Left ventricle myocardium inferior (tissue), 1 donor: ENCODE results near the gene ARHGAP26. TPM values are rescaled to one million over a fixed set of nuclear protein-coding genes. Genes with fewer than 3 reads are reported as not detected.
A peak's percentile ranks its signal among the peaks of the same experiment; 100 is the strongest.

ENCODE experiments used
- DNase-seq: peaks from one replicate; pipeline ENCODE4 v3.0.0-alpha.2; 2020
- H3K27ac ChIP-seq: fragments of 200-600 bp; replicated peaks from 2 replicates; pipeline ENCODE4 v1.8.0; 2021
- H3K27me3 ChIP-seq: fragments of 200-600 bp; 2 replicates; pipeline ENCODE4 v1.8.0; 2021; ENCODE audit warnings: low read depth
- H3K36me3 ChIP-seq: fragments of 200-600 bp; 2 replicates; pipeline ENCODE4 v1.8.0; 2021
- H3K4me1 ChIP-seq: fragments of 200-600 bp; 2 replicates; pipeline ENCODE4 v1.8.0; 2021
- H3K4me3 ChIP-seq: fragments of 200-600 bp; 2 replicates; pipeline ENCODE4 v1.8.0; 2021; ENCODE audit warnings: mild to moderate bottlenecking, moderate library complexity
- H3K9me3 ChIP-seq: fragments of 200-600 bp; replicated peaks from 2 replicates; pipeline ENCODE4 v1.8.0; 2021
- CTCF ChIP-seq: fragments of 200-600 bp; IDR thresholded peaks from 2 replicates; pipeline ENCODE4 v1.8.0; 2021; ENCODE audit warnings: antibody characterized with exemption, mild to moderate bottlenecking, borderline replicate concordance
- intact Hi-C: fragments of 100-400 bp; cut with micrococcal nuclease; formaldehyde crosslinking; loops from one replicate; pipeline ENCODE4 v1.11.0; 2022
- total RNA-seq: library from RNA; stranded (reverse); fragmentation: NEBNext Ultra II Directional; extraction: Animal tissue kit (Norgen Biotek cat#: 25700); gene quantifications from one replicate; pipeline ENCODE4 v1.2.1, GENCODE V29; 2021
- donor health status: DM: no; HTN: yes; CAD: no; lungs with severe emphysema.

Gene ARHGAP26
- total RNA-seq, 1 donor from 2014 or later, result 35.7 TPM

- Histone ChIP-seq H3K27ac (no peak overlapping the region), H3K9me3 (no peaks in the 10 kb centered on the region), H3K4me1 (peaks cover 93% of the 10 kb centered on the region), H3K27me3 (no peaks in the 10 kb centered on the region), H3K36me3 (no peaks in the 10 kb centered on the region), H3K4me3 (no peak overlapping the region)
- intact Hi-C loops, result no loop called here
- no peak for TF ChIP-seq CTCF
- DNase-seq, result no peak
Observed at GRCh38 chr5:142859037-142859436, 88.9 kb downstream of the ARHGAP26 start.

GRCh38 chr5:142860270-142860669 lies 90.1 kb downstream of the ARHGAP26 start:
- intact Hi-C loops, result no loop called here
- no peak overlapping the region for H3K4me3 ChIP-seq
- DNase-seq, result no peak

DNA sequence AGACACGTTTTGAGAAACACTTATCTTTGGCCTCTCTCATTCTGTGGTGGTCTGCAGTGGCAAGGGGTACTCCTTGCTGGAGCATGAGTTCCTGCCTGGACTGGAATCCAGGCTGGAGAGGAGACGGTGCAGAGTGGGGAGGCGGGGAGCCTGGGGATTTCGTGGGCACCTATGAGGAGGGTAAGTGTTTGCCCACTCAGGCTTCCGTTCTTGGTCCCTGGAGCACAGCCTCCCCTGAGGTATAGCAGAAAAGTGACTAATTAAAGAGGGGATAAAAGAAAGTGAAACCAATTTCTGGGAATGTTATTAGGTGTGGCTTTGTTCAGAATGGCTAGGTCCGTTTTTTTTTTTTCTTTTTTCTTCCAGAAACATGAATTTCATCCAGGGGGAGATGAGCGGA lies 90.8 kb downstream of the ARHGAP26 start:
- H3K4me1 ChIP-seq, result peaks cover 95% of the 10 kb centered on the region

More at GRCh38 chr5:142860270-142860669, 90.1 kb downstream of the ARHGAP26 start:
- H3K27ac ChIP-seq, result peak overlapping the region; percentile 68
- H3K4me1 ChIP-seq, result peaks cover 93% of the 10 kb centered on the region
- TF ChIP-seq CTCF, result no peak
- no peaks in the 10 kb centered on the region for H3K9me3 ChIP-seq
- H3K27me3 ChIP-seq, result no peaks in the 10 kb centered on the region
- no peaks in the 10 kb centered on the region for H3K36me3 ChIP-seq

GRCh38 chr5:142862594-142862993 lies 92.4 kb downstream of the ARHGAP26 start:
- intact Hi-C loops, result no loop called here
- DNase-seq, result no peak
- H3K9me3 ChIP-seq, result no peaks in the 10 kb centered on the region
- peak overlapping the region; percentile 68 for H3K27ac ChIP-seq
- no peak overlapping the region for H3K4me3 ChIP-seq
- H3K27me3 ChIP-seq, result no peaks in the 10 kb centered on the region
- TF ChIP-seq CTCF, result no peak
- H3K36me3 ChIP-seq, result no peaks in the 10 kb centered on the region
- H3K4me1 ChIP-seq, result peaks cover 96% of the 10 kb centered on the region

More for the DNA sequence above, 90.8 kb downstream of the ARHGAP26 start:
- DNase-seq, result no peak
- intact Hi-C loops, result no loop called here
- Histone ChIP-seq H3K36me3 (no peaks in the 10 kb centered on the region), H3K27me3 (no peaks in the 10 kb centered on the region), H3K9me3 (no peaks in the 10 kb centered on the region), H3K27ac (peak overlapping the region; percentile 68), H3K4me3 (no peak overlapping the region)
- no peak for TF ChIP-seq CTCF

- Histone ChIP-seq H3K4me1 (peaks cover 98% of the 10 kb centered on the region), H3K36me3 (no peaks in the 10 kb centered on the region), H3K27ac (peak overlapping the region; percentile 68), H3K9me3 (no peaks in the 10 kb centered on the region), H3K4me3 (no peak overlapping the region), H3K27me3 (no peaks in the 10 kb centered on the region)
- no peak for TF ChIP-seq CTCF
- no peak for DNase-seq
- intact Hi-C loops, result no loop called here
Observed at GRCh38 chr5:142863856-142864255, 93.7 kb downstream of the ARHGAP26 start.
